ENCODE measurements around the gene ZBTB20.

GRCh38 chr3:114941626-114942309, 205.3 kb downstream of the ZBTB20 start:
- TF ChIP-seq CTCF (IDR thresholded peaks at IDR 0.05): no peak
- no peak for TF ChIP-seq EP300 (IDR thresholded peaks at IDR 0.05)

Measured in stomach (tissue), 4 donors.